ENCODE data around the gene IFT22. TPM values are rescaled to one million over a fixed set of nuclear protein-coding genes. Genes with fewer than 3 reads are reported as not detected.

The IFT22 gene
- total and polyA plus RNA-seq, 2 of the 8 experiments (the other 6 are each of a cell fraction or from before 2014, with no cell fraction given), result 17.7 to 18.9 TPM

GRCh38 chr7:101357433-101357832, 35.8 kb upstream of the IFT22 start:
- ChIA-PET POLR2A (ENCODE audit: partially characterized antibody) (interaction anchor here (0.7 to 1.3 kb wide), 2 partner anchors 10 to 62 kb away, joined by 3 read pairs; no protein-coding TSS in a partner anchor), CTCF (ENCODE audit: partially characterized antibody) (no interaction called here)
- DNase-seq (ENCODE audit: low read depth in 1 of 2, low spot score in 2 of 2), result no peak
- no peak for FAIRE-seq
- Histone ChIP-seq H2BK120ac (replicated peaks; ENCODE audit: low read depth, low read length) (no peak overlapping the region), H3K9ac (replicated peaks in 1 of 4; ENCODE audit: extremely low read depth in 1 of 4, low read depth in 3 of 4, low read length in 3 of 4) (no peak overlapping the region), H2AK5ac (ENCODE audit: low read depth, low read length) (no peak overlapping the region), H3K36me3 (ENCODE audit: control insufficient read depth in 2 of 4, insufficient read depth in 4 of 4, low read length in 3 of 4) (no peaks in the 10 kb centered on the region), H3K9me3 (ENCODE audit: insufficient read depth in 2 of 2, low read depth in 1 of 2, low read length in 1 of 2) (no peaks in the 10 kb centered on the region), H4K8ac (ENCODE audit: extremely low read depth, insufficient read depth, low read length) (no peak overlapping the region), H3K23me2 (ENCODE audit: low read depth, low read length) (peaks cover 3% of the 10 kb centered on the region), H3K23ac (ENCODE audit: insufficient read length) (no peak overlapping the region), H4K91ac (replicated peaks; ENCODE audit: insufficient read length, low read length) (no peak overlapping the region), H2BK5ac (ENCODE audit: low read depth, low read length) (no peak overlapping the region), H4K5ac (ENCODE audit: insufficient read length, low read depth, low read length) (no peak overlapping the region), H3K4me2 (ENCODE audit: insufficient read depth in 1 of 2, low read depth in 2 of 2, low read length in 2 of 2) (no peak overlapping the region), H3K4me3 (ENCODE audit: extremely low read depth in 1 of 4, insufficient read depth in 2 of 4, low read depth in 3 of 4, low read length in 4 of 4) (no peak overlapping the region), H3K79me2 (ENCODE audit: control insufficient read depth in 1 of 2, insufficient read depth in 2 of 2, low read length in 2 of 2) (no peaks in the 10 kb centered on the region; a peak in 1 of 4 replicates), H3K14ac (ENCODE audit: insufficient read length) (no peak overlapping the region), H2BK15ac (ENCODE audit: low read length) (no peak overlapping the region), H3K56ac (replicated peaks; ENCODE audit: insufficient read length, low read depth, low read length) (no peak overlapping the region), H3K27me3 (replicated peaks in 1 of 4; ENCODE audit: control insufficient read depth in 3 of 4, extremely low read depth in 1 of 4, insufficient read depth in 3 of 4, low read length in 3 of 4) (no peaks in the 10 kb centered on the region; a peak in 1 of 7 replicates), H2BK20ac (ENCODE audit: low read length) (no peak overlapping the region), H3K27ac (ENCODE audit: low read depth, low read length) (no peak overlapping the region), H3K18ac (ENCODE audit: extremely low read depth, low read length) (no peak overlapping the region), H3K79me1 (ENCODE audit: low read depth, low read length) (no peaks in the 10 kb centered on the region), H3K4me1 (replicated peaks in 1 of 4; ENCODE audit: control insufficient read depth in 3 of 4, insufficient read depth in 4 of 4, low read length in 3 of 4) (no peaks in the 10 kb centered on the region), H2AFZ (ENCODE audit: low read length) (no peak overlapping the region), H4K20me1 (replicated peaks in 1 of 2; ENCODE audit: control insufficient read depth in 1 of 2, insufficient read depth in 2 of 2, low read length in 2 of 2) (peaks cover 0 to 2% of the 10 kb centered on the region in 2 experiments), H2BK12ac (ENCODE audit: low read depth, low read length) (no peak overlapping the region), H3K4ac (replicated peaks; ENCODE audit: insufficient read length, low read depth, low read length) (no peak overlapping the region)
- TF ChIP-seq EGR1 (IDR thresholded peaks at IDR 0.05; ENCODE audit: borderline replicate concordance, low read depth, low read length) (no peak), JUN (IDR thresholded peaks at IDR 0.05; ENCODE audit: low read depth, low read length) (no peak), HDAC6 (IDR thresholded peaks at IDR 0.05; ENCODE audit: low read depth, low read length) (no peak), RAD21 (IDR thresholded peaks at IDR 0.05 in 1 of 2, conservative IDR thresholded peaks at IDR 0.05 in 1 of 2; ENCODE audit: low read depth in 2 of 2, low read length in 2 of 2) (no peak), RBBP5 (IDR thresholded peaks at IDR 0.05; ENCODE audit: borderline replicate concordance, low read depth, low read length) (no peak), ZNF274 (IDR thresholded peaks at IDR 0.05; ENCODE audit: borderline replicate concordance, extremely low read depth, low read length) (no peak)
- 82% methylated on average over 7 of the region's 7 CpGs; no CpG with 5 or more reads in 1 of the 2 experiments for WGBS, 2 experiments (ENCODE audit: extremely low coverage in 1 of 2, insufficient coverage in 1 of 2, insufficient read length in 1 of 2, insufficient replicate concordance in 2 of 2, low coverage in 1 of 2, low lambda C conversion rate in 2 of 2, missing lambda C conversion rate in 1 of 2)

Measured in H1 (cell line).